HEK293 (cell line): ENCODE results near the gene ACTG2.

ENCODE experiments used
- CTCF ChIP-seq: fragments of 450-650 bp; formaldehyde crosslinking; IDR thresholded peaks from 2 replicates; pipeline ENCODE4 v1.5.1; 2016; ENCODE audit warnings: missing biosample characterization, missing genetic modification characterization
- PRDM4 ChIP-seq: fragments of 450-650 bp; formaldehyde crosslinking; IDR thresholded peaks from 2 replicates; pipeline ENCODE4 v1.5.1; 2017; ENCODE audit warnings: missing biosample characterization, missing genetic modification characterization
- ZBTB8A ChIP-seq: fragments of 450-650 bp; formaldehyde crosslinking; IDR thresholded peaks from 2 replicates; pipeline ENCODE4 v1.5.1; 2016; ENCODE audit warnings: missing biosample characterization, missing genetic modification characterization
- ZFP3 ChIP-seq: fragments of 450-650 bp; formaldehyde crosslinking; IDR thresholded peaks from 2 replicates; pipeline ENCODE4 v1.5.1; 2016; ENCODE audit warnings: low read depth, missing biosample characterization, missing genetic modification characterization
- ZNF501 ChIP-seq: fragments of 450-650 bp; formaldehyde crosslinking; IDR thresholded peaks from 2 replicates; pipeline ENCODE4 v1.5.1; 2016; ENCODE audit warnings: missing biosample characterization, missing genetic modification characterization
- ZSCAN30 ChIP-seq: fragments of 450-650 bp; IDR thresholded peaks from 2 replicates; pipeline ENCODE4 v1.5.1; 2018; ENCODE audit warnings: missing biosample characterization, mild to moderate bottlenecking, missing genetic modification characterization, moderate library complexity

- TF ChIP-seq CTCF (tag by site-specific recombination) (no peak), ZBTB8A (tag by site-specific recombination) (no peak), PRDM4 (no peak), ZFP3 (no peak), ZNF501 (tag by site-specific recombination) (no peak), ZSCAN30 (no peak)
Observed at GRCh38 chr2:73894475-73894850, 1.7 kb downstream of the ACTG2 start.
